ENCODE results near the gene SYT14.
"Not testable (repeated sequence)": the region's sequence is repeated elsewhere in the genome, so short reads cannot be mapped to it uniquely, and the experiment has no call there.

The SYT14 gene

DNA sequence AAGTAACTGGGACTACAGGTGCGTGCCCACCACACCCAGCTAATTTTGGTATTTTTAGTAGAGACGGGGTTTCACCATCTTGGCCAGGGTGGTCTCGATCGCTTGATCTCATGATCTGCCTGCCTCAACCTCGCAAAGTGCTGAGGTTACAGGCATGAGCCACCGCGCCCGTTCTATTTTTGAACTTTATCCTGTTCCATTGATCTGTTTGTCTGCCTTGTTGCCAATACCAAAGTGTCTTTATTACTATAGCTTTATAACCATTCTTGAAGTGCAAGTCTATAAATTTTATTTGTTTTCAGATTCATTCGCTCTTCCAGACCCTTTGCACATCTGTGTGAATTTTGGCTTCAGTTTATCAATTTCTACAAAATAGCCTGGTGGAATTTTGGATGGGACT is 28.0 kb downstream of the SYT14 start:
- Mint-ChIP-seq H3K36me3 (ENCODE audit: low read depth) (no peaks in the 10 kb centered on the region), H3K27me3 (ENCODE audit: low read depth) (peaks cover 16% of the 10 kb centered on the region), H3K4me1 (ENCODE audit: low read depth) (no peaks in the 10 kb centered on the region), H3K4me3 (no peak overlapping the region), H3K9me3 (no peaks in the 10 kb centered on the region), H3K27ac (no peak overlapping the region)

DNA sequence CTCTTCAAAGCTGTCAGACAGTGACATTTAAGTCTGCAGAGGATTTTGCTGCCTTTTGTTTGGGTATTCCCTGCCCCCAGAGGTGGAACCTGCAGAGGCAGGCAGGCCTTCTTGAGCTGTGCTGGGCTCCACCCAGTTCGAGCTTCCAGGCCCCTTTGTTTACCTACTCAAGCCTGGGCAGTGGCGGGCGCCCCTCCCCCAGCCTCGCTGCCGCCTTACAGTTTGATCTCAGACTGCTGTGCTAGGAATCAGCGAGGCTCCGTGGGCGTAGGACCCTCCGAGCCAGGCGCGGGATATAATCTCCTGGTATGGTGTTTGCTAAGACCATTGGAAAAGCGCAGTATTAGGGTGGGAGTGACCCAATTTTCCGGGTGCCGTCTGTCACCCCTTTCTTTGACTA is 40.7 kb downstream of the SYT14 start:
- H3K36me3 Mint-ChIP-seq (ENCODE audit: low read depth); H3K27ac Mint-ChIP-seq; H3K4me1 Mint-ChIP-seq (ENCODE audit: low read depth); H3K9me3 Mint-ChIP-seq; H3K4me3 Mint-ChIP-seq; H3K27me3 Mint-ChIP-seq (ENCODE audit: low read depth): not testable (repeated sequence)

DNA sequence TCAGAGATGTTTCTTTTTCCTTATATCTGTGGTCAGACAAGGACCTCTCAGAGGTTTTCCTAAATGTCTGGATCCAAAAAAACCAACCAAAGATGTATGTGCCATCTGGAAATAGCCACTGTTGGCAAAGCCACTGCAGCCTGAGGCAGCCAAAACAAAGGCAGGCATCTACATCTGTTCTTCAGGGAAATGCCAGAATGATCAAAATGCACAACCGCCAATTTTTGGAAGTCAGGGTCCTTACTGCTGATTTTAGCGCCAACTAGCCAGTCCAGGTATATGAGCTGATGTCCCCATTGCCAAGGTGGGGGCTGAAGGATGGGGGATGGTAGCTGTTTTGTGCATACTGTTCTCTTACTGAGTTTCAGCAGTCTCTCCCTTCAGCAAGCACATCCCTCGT is 45.9 kb downstream of the SYT14 start:
- H3K9me3 Mint-ChIP-seq = no peaks in the 10 kb centered on the region
- no peaks in the 10 kb centered on the region for H3K36me3 Mint-ChIP-seq (ENCODE audit: low read depth)
- peaks cover 11% of the 10 kb centered on the region for H3K27me3 Mint-ChIP-seq (ENCODE audit: low read depth)
- no peaks in the 10 kb centered on the region for H3K4me1 Mint-ChIP-seq (ENCODE audit: low read depth)
- H3K4me3 Mint-ChIP-seq = no peak overlapping the region
- H3K27ac Mint-ChIP-seq = no peak overlapping the region

DNA sequence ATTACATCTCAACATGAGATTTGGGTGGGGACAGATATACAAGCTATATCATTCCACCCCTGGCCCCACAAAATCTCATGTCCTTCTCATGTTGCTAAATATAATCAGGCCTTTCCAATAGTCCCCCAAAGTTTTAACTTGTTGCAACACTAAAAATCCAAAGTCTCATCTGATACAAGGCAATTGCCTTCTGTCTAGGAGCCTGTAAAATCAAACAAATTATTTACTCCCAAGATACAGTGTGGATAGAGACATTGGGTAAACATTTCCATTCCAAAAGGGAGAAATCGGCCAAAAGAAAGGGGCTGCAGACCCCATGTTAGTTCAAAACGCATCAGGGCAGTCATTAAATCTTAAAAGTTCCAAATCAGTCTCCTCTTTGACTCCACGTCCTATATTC is 47.0 kb downstream of the SYT14 start:
- no peaks in the 10 kb centered on the region for H3K36me3 Mint-ChIP-seq (ENCODE audit: low read depth)
- H3K4me3 Mint-ChIP-seq = no peak overlapping the region
- peaks cover 13% of the 10 kb centered on the region for H3K27me3 Mint-ChIP-seq (ENCODE audit: low read depth)
- H3K27ac Mint-ChIP-seq = no peak overlapping the region
- H3K4me1 Mint-ChIP-seq (ENCODE audit: low read depth) = no peaks in the 10 kb centered on the region
- no peaks in the 10 kb centered on the region for H3K9me3 Mint-ChIP-seq

DNA sequence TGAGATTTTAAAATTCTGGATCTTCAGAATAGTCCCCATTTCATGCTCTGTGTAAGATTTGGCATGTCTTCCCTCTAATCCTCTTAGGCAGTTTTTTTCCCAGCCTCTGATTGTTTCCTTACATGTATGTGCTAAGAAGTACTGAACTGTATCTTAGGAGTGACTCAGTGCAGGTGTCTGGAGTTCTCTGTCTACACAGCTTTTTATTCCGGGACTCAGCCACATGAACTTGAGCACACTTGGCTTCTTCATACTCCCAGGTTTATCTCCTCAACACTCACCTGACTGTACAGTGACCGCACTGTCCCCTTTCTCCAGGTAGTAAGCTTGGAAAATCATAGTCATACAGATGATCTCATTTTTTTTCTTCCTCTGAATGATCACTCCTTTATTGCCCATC is 50.7 kb downstream of the SYT14 start:
- Mint-ChIP-seq H3K27me3 (ENCODE audit: low read depth) (peaks cover 10% of the 10 kb centered on the region), H3K4me1 (ENCODE audit: low read depth) (no peaks in the 10 kb centered on the region), H3K36me3 (ENCODE audit: low read depth) (no peaks in the 10 kb centered on the region)

DNA sequence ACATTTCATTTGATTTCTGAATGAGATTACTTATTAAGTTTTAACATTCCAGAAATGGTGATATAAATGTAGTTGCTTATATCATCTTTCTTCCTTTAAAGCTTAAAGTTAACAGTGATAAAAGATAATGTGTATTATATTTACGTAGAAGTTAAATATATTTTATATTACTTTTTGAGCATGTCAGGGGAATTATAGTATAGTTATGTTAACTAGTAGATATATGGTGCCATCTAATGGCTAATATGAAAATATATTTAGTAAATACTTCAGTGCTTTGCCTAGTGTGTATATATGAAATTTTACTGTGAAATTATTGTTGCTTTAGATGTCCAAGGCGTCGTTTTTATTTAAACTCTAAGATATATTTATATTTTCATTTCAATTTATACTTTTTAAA is 51.5 kb downstream of the SYT14 start:
- Mint-ChIP-seq H3K36me3 (ENCODE audit: low read depth) (no peaks in the 10 kb centered on the region), H3K4me3 (no peak overlapping the region), H3K4me1 (ENCODE audit: low read depth) (no peaks in the 10 kb centered on the region), H3K27me3 (ENCODE audit: low read depth) (peaks cover 8% of the 10 kb centered on the region), H3K27ac (no peak overlapping the region), H3K9me3 (no peaks in the 10 kb centered on the region)

More for the DNA sequence above, 50.7 kb downstream of the SYT14 start:
- Mint-ChIP-seq H3K9me3 (no peaks in the 10 kb centered on the region), H3K27ac (no peak overlapping the region), H3K4me3 (no peak overlapping the region)

DNA sequence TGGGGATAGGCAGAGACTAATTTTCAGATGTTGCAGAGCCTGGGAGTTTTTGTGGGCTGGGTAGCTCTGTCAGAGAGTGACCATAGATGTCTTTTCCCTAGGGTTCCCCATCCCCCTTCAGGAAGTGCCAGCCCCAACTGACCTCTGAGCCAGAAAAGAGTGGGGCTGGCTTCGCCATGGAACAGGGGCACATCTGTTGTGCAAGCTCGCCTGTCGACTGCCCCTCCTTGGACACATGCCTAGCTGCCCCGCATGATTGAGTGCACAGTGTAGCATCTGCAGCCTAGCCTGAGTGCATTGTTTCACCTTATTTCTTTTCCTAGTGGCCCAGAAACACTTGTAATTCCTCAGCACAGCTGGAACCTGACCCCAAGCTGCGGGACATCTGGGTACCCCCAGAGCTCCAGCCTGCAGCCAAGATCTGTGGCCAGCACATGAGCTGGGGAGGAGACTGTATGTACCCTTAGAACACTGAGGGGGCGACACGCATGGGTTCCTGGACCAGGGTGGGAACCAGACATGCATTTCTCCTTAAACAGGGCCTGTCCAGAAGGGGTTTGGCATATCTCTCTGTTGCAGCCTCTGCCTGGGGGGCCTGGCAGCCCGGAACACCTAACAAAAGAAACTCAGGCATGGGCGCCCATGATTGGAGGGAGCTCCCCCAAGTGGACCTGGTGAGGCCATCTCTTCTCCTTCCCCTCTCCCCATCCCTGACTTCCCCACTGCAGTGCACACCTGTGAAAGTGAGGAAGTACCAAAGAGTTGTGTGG is 55.2 kb downstream of the SYT14 start:
- Mint-ChIP-seq H3K9me3 (no peaks in the 10 kb centered on the region), H3K36me3 (ENCODE audit: low read depth) (no peaks in the 10 kb centered on the region), H3K4me3 (no peak overlapping the region), H3K27ac (no peak overlapping the region), H3K27me3 (ENCODE audit: low read depth) (peaks cover 12% of the 10 kb centered on the region), H3K4me1 (ENCODE audit: low read depth) (no peaks in the 10 kb centered on the region)

DNA sequence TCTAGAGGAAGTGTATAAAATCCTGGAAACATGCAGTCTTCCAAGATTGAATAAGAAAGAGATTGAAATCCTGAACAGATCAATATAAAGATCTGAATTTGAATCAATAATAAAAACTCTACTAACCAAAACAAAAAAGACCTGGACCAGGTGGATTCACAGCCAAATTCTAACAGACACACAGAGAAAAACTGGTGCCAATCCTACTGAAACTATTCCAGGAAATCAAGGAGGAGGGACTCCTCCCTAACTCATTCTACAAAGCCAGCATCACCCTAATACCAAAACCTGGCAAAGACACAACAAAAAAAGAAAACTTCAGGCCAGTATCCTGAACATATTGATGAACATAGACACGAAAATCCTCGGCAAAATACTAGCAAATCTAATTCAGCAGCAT is 58.3 kb downstream of the SYT14 start:
- Mint-ChIP-seq H3K4me1 (ENCODE audit: low read depth) (no peaks in the 10 kb centered on the region), H3K27me3 (ENCODE audit: low read depth) (peaks cover 6% of the 10 kb centered on the region), H3K36me3 (ENCODE audit: low read depth) (no peaks in the 10 kb centered on the region), H3K27ac (no peak overlapping the region), H3K4me3 (no peak overlapping the region), H3K9me3 (no peaks in the 10 kb centered on the region)

DNA sequence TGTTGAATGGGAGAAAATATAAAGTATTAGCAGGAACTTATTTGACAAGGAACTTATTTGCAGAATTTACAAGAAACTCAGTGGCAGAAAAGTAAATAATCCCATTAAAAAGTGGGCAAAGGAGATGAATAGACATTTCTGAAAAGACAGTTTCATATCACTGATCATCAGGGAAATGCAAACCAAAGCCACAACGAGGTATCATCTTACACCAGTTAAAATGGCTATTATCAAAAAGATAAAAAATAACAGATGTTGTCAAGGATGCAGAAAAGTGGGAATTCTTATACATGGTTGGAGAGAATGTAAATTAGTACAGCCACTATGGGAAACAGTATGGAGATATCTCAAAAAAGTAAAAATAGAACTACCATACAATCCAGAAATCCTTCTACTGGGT is 61.0 kb downstream of the SYT14 start:
- H3K36me3 Mint-ChIP-seq (ENCODE audit: low read depth) = no peaks in the 10 kb centered on the region
- peaks cover 13% of the 10 kb centered on the region for H3K27me3 Mint-ChIP-seq (ENCODE audit: low read depth)
- H3K9me3 Mint-ChIP-seq = no peaks in the 10 kb centered on the region
- no peaks in the 10 kb centered on the region for H3K4me1 Mint-ChIP-seq (ENCODE audit: low read depth)
- H3K27ac Mint-ChIP-seq = no peak overlapping the region
- no peak overlapping the region for H3K4me3 Mint-ChIP-seq

DNA sequence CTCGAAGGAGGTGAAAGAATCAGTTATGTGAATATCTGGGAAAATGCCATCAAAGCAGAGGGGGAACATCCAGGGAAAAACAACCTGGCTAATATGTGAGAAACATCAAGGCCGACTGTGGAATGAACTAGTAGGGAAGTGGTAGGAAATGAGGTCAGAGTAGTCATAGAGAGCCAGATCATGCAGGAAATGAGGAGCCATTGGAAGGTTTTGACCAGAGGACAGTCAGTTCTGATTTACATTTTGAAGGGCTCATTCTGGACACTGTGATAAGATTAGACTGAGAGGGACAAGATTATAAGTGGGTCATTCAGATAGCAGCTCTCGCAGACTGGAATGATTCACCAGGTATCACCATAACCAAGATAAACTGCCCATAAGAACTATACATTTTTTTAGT is 63.7 kb downstream of the SYT14 start:
- Mint-ChIP-seq H3K9me3 (no peaks in the 10 kb centered on the region), H3K27me3 (ENCODE audit: low read depth) (peaks cover 17% of the 10 kb centered on the region), H3K27ac (no peak overlapping the region), H3K36me3 (ENCODE audit: low read depth) (no peaks in the 10 kb centered on the region), H3K4me1 (ENCODE audit: low read depth) (no peaks in the 10 kb centered on the region), H3K4me3 (no peak overlapping the region)

DNA sequence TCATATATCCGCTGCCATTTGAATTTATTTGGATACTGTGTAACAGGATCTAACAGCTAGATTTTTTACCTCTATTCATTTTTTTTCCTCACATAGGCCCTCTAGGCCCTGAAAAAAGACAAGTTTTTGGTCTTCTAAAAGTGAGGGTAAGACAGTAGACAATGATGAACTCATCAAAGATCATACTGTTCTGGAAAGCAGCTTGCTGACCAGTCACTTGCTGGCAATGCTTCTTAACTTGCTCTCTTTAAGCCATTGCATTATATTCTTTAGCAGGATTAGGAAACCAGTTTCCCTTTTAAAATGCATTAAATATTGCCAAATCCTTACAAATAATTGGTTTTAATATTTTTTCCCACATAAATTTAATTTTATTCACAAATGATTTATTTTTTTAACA is 65.5 kb downstream of the SYT14 start:
- Mint-ChIP-seq H3K27ac (no peak overlapping the region), H3K36me3 (ENCODE audit: low read depth) (no peaks in the 10 kb centered on the region), H3K4me1 (ENCODE audit: low read depth) (no peaks in the 10 kb centered on the region), H3K4me3 (no peak overlapping the region), H3K27me3 (ENCODE audit: low read depth) (peaks cover 14% of the 10 kb centered on the region), H3K9me3 (no peaks in the 10 kb centered on the region)

DNA sequence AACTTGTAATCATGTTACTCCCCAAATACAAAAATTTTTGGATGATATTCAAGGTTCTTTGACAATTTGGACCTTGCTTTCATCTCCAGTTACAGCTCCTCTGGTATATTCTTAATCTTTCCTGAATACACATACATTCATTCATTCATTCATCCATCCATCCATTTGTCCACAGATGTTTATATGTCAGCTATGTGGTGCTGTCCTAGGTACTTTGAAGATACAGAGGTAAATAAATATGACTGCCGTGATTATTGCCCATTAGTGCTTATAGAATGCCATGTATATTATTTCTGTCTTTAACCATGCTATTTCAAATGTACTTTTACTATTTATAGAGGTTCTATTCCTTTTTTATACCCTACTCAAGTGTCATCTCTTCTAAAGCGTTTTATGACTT is 72.1 kb downstream of the SYT14 start:
- no peaks in the 10 kb centered on the region for H3K4me1 Mint-ChIP-seq (ENCODE audit: low read depth)
- H3K27ac Mint-ChIP-seq = no peak overlapping the region
- H3K4me3 Mint-ChIP-seq = no peak overlapping the region
- H3K36me3 Mint-ChIP-seq (ENCODE audit: low read depth) = no peaks in the 10 kb centered on the region
- H3K27me3 Mint-ChIP-seq (ENCODE audit: low read depth) = peaks cover 3% of the 10 kb centered on the region
- H3K9me3 Mint-ChIP-seq = no peaks in the 10 kb centered on the region

DNA sequence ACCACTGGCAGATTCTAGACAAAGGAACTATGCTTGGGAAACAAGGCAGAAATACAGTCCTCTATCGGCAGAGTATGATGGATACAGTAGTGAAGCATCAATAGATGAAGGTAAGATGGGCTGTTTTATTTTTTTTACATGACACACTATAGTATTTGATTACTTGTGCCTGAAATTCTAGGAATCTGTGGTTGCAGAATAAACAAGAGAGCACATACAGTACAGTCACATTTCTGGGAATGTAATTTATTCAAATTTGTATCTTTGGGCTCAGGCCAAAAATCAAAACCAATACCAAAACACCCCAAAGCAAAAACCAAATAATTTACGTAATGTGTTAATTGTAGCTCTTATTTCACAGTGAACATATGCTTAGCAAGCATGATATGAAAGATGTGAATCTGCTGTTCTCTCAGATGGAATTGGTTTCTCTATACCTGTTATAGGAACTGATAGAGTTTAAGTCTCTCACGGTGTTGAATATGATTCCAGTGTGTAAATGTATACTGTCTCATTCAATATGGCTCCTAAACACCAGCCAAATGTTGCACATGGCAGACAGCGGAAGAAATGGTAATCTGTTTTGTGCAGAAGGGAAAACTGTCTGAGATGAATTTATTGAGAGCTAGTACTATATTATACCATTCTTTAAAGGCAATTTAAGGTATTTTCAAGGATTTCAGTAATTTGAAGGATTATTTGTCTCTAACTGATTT is 83.3 kb downstream of the SYT14 start:
- Mint-ChIP-seq H3K36me3 (ENCODE audit: low read depth) (no peaks in the 10 kb centered on the region), H3K4me3 (no peak overlapping the region), H3K27ac (no peak overlapping the region), H3K9me3 (no peaks in the 10 kb centered on the region), H3K27me3 (ENCODE audit: low read depth) (no peaks in the 10 kb centered on the region), H3K4me1 (ENCODE audit: low read depth) (no peaks in the 10 kb centered on the region)

DNA sequence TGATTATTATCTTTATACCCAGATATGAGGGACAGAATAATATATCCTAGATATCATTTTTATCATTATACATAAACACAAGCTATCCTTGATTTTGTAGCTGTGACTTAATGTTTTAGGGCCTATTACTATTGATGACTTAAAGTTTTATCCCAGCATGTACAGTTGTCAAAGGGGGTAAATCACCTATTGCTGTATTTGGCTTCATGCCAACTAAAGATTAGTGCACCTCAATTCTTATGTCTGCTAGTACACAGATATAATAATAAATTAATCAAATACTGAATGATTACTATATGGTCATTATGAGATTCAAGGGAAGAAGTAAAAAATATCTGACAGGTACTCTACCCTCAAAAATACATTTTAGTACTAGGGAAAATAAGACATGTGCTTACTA is 84.0 kb downstream of the SYT14 start:
- H3K27me3 Mint-ChIP-seq (ENCODE audit: low read depth) = no peaks in the 10 kb centered on the region
- H3K27ac Mint-ChIP-seq = no peak overlapping the region
- H3K4me3 Mint-ChIP-seq = no peak overlapping the region
- H3K9me3 Mint-ChIP-seq = no peaks in the 10 kb centered on the region
- H3K36me3 Mint-ChIP-seq (ENCODE audit: low read depth) = no peaks in the 10 kb centered on the region
- no peaks in the 10 kb centered on the region for H3K4me1 Mint-ChIP-seq (ENCODE audit: low read depth)

DNA sequence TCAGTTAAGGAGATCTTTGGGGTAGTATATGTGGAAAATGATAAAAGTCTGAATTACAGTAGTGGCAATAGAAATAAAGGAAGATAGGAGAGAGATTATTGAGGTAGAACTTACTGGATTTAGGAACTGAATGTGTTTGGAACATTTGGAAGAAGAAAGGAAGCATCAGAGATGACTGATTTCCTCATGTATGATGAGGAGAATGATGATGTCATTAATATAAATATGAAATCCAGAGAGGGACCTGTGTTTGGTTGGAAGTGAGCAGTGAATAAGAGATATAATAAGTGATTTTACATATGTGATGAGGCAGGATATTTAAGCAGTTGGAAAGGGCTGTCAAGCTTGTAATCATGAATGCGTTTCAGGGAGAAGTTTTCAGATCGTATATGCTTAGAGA is 86.3 kb downstream of the SYT14 start:
- no peak overlapping the region for H3K27ac Mint-ChIP-seq
- no peaks in the 10 kb centered on the region for H3K4me1 Mint-ChIP-seq (ENCODE audit: low read depth)
- no peaks in the 10 kb centered on the region for H3K36me3 Mint-ChIP-seq (ENCODE audit: low read depth)
- H3K4me3 Mint-ChIP-seq = no peak overlapping the region
- H3K27me3 Mint-ChIP-seq (ENCODE audit: low read depth) = no peaks in the 10 kb centered on the region
- no peaks in the 10 kb centered on the region for H3K9me3 Mint-ChIP-seq
